ENCODE measurements around the gene ZDHHC24.

Gene ZDHHC24

DNA sequence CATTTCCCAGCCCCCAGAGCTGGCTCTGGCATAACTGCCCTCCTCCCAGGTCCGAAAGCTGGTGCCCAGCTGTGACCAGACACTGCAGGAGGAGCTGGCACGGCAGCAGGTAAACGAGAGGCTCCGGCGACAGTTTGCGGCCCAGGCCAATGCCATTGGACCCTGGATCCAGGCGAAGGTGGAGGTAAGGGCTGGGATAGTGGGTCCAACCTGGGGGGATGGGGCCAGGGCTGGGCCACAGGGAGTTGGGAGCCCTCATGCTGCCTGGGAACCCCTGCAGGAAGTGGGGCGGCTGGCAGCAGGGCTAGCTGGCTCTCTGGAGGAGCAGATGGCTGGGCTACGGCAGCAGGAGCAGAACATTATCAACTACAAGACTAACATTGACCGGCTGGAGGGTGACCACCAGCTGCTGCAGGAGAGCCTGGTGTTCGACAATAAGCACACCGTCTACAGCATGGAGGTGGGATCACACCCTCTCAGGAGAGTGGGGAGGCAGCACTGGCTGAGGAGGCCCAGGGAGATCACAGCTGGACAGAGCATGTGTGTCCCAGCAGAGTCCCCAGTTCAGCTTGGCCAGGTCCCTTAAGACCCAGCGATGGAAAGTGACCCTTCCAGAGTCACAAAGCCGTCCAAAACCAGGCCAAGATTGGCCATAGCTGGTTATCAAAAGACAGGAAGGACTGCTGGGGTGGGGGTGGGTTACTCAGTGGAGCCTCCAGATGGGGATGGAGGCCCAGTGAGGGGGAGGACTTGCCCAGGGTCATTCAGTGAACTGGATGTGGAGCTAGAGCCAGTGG, 15.5 kb upstream of the ZDHHC24 start:
- Mint-ChIP-seq H3K4me3 (no peak overlapping the region), H3K27me3 (peaks cover 37% of the 10 kb centered on the region), H3K36me3 (ENCODE audit: low read depth) (no peaks in the 10 kb centered on the region), H3K4me1 (ENCODE audit: low read depth) (peaks cover 5% of the 10 kb centered on the region), H3K27ac (no peak overlapping the region), H3K9me3 (no peaks in the 10 kb centered on the region)
- intact Hi-C loops (cut with micrococcal nuclease), result no loop called here

DNA sequence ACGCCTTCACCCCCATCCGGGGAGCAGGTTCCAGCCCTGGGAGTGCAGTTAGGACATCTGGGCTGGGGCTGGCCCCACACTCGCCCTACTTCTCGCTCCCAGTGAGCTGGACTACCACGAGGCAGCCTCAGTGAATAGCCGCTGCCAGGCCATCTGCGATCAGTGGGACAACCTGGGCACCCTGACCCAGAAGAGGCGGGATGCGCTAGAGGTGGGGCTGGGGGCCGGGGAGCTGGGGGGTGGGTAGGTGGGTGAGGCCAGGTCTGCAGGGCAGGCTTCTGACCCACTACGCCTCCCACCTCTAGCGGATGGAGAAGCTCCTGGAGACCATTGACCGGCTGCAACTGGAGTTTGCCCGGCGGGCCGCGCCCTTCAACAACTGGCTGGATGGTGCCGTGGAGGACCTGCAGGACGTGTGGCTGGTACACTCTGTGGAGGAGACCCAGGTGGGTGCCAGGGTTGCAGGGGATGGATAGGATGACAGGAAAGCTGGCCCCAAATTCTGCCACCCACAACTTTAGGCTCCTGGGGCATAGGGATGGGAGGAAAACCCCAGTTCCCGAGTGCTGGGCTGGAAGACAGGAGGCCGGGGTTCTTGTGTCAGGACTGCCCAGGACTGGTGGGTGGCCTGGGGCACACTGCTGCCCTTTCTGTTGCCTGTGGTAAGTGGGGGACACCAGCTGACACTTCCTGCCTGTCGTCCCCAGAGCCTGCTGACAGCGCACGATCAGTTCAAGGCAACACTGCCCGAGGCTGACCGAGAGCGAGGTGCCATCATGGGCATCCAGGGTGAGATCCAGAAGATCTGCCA, 14.2 kb upstream of the ZDHHC24 start:
- intact Hi-C loops (cut with micrococcal nuclease), result no loop called here

GRCh38 chr11:66559142-66559865, 13.5 kb upstream of the ZDHHC24 start:
- peaks cover 40% of the 10 kb centered on the region for H3K27me3 Mint-ChIP-seq
- intact Hi-C loops (cut with micrococcal nuclease), result no loop called here
- no peak overlapping the region for H3K4me3 Mint-ChIP-seq
- no peak overlapping the region for H3K27ac Mint-ChIP-seq
- H3K9me3 Mint-ChIP-seq, result no peaks in the 10 kb centered on the region
- H3K4me1 Mint-ChIP-seq (ENCODE audit: low read depth), result peaks cover 5% of the 10 kb centered on the region
- H3K36me3 Mint-ChIP-seq (ENCODE audit: low read depth), result no peaks in the 10 kb centered on the region

More for the DNA sequence above, 14.2 kb upstream of the ZDHHC24 start:
- Mint-ChIP-seq H3K36me3 (ENCODE audit: low read depth) (no peaks in the 10 kb centered on the region), H3K27me3 (peaks cover 40% of the 10 kb centered on the region), H3K4me3 (no peak overlapping the region), H3K9me3 (no peaks in the 10 kb centered on the region), H3K4me1 (ENCODE audit: low read depth) (peaks cover 5% of the 10 kb centered on the region), H3K27ac (no peak overlapping the region)

- Mint-ChIP-seq H3K4me3 (no peak overlapping the region), H3K4me1 (ENCODE audit: low read depth) (peaks cover 5% of the 10 kb centered on the region), H3K36me3 (ENCODE audit: low read depth) (no peaks in the 10 kb centered on the region), H3K27me3 (peaks cover 40% of the 10 kb centered on the region), H3K27ac (no peak overlapping the region), H3K9me3 (no peaks in the 10 kb centered on the region)
- intact Hi-C loops (cut with micrococcal nuclease), result no loop called here
Observed at GRCh38 chr11:66557733-66558326, 12.0 kb upstream of the ZDHHC24 start.

DNA sequence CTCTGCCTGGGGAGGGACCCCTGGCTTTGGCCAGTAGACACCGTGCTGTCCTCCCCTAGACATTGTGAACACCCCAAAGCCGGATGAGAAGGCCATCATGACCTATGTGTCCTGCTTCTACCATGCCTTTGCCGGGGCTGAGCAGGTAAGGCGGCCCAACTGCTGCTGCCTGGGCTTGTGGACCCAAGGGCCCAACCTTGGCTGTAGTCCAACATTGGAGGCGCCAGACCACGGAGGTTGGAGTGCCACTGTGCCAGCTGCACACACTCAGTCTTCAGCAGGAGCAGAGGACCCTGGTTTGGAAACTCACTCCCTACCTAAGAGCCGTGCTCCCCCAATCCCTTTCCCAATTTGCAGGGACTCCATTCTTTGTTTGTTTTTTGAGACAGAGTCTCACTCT, 10.2 kb upstream of the ZDHHC24 start:
- no peak overlapping the region for H3K27ac Mint-ChIP-seq
- H3K36me3 Mint-ChIP-seq (ENCODE audit: low read depth), result no peaks in the 10 kb centered on the region
- H3K9me3 Mint-ChIP-seq, result no peaks in the 10 kb centered on the region
- no peak overlapping the region for H3K4me3 Mint-ChIP-seq
- peaks cover 38% of the 10 kb centered on the region for H3K27me3 Mint-ChIP-seq
- peaks cover 5% of the 10 kb centered on the region for H3K4me1 Mint-ChIP-seq (ENCODE audit: low read depth)
- intact Hi-C loops (cut with micrococcal nuclease), result no loop called here

- Mint-ChIP-seq H3K27ac (no peak overlapping the region), H3K36me3 (ENCODE audit: low read depth) (no peaks in the 10 kb centered on the region), H3K27me3 (peaks cover 36% of the 10 kb centered on the region), H3K9me3 (no peaks in the 10 kb centered on the region), H3K4me1 (ENCODE audit: low read depth) (peaks cover 5% of the 10 kb centered on the region), H3K4me3 (no peak overlapping the region)
- intact Hi-C loops (cut with micrococcal nuclease), result no loop called here
Observed at GRCh38 chr11:66555416-66555815, 9.6 kb upstream of the ZDHHC24 start.

DNA sequence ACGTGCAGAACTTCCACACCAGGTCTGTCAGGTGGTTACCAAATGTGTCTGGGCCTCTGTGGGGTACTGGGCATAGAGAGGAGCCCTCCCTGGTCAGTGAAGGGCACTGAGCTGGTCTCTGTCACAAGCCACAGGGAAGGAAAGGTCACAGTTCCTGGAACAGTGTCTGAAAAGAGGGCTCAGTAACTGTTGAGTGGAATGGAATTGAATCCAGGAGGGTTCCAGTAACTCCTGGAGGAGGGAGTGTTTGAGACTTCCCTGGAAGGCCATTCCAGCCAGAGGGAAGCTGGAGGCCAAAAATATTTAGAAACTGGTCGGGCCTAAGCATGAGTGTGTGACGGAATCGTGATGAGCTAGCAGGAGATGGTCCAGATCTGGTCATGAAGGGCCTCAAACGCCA, 8.8 kb upstream of the ZDHHC24 start:
- no peak overlapping the region for H3K4me3 Mint-ChIP-seq
- H3K4me1 Mint-ChIP-seq (ENCODE audit: low read depth), result peaks cover 4% of the 10 kb centered on the region
- H3K27ac Mint-ChIP-seq, result no peak overlapping the region
- H3K27me3 Mint-ChIP-seq, result peaks cover 33% of the 10 kb centered on the region
- intact Hi-C loops (cut with micrococcal nuclease), result no loop called here
- H3K36me3 Mint-ChIP-seq (ENCODE audit: low read depth), result no peaks in the 10 kb centered on the region
- no peaks in the 10 kb centered on the region for H3K9me3 Mint-ChIP-seq

DNA sequence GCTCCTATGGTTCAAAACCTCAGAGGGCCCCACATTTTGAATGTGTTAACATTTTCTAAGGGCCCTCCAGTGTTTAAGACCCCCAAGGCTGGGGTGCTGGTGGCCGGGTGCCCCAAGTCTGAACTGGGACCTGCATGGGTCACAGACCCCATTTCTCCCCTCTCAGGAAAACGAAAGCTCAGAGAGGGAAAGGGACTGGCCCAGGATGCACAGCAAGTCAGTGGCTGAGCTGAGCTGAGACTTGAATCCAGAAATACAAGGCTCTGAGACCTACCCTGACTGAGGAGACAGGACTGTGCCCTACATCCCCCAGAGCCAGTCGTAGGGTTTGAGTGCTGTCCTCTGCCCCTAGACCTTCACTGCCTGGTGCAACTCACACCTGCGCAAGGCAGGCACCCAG, 5.0 kb upstream of the ZDHHC24 start:
- no peaks in the 10 kb centered on the region for H3K4me1 Mint-ChIP-seq (ENCODE audit: low read depth)
- no peak overlapping the region for H3K4me3 Mint-ChIP-seq
- no peaks in the 10 kb centered on the region for H3K9me3 Mint-ChIP-seq
- no peaks in the 10 kb centered on the region for H3K36me3 Mint-ChIP-seq (ENCODE audit: low read depth)
- peaks cover 40% of the 10 kb centered on the region for H3K27me3 Mint-ChIP-seq
- H3K27ac Mint-ChIP-seq, result no peak overlapping the region
- intact Hi-C loops (cut with micrococcal nuclease), result no loop called here

- intact Hi-C loops (cut with micrococcal nuclease), result no loop called here
- H3K27ac Mint-ChIP-seq, result no peak overlapping the region
Observed at GRCh38 chr11:66549696-66550095, 3.8 kb upstream of the ZDHHC24 start.

GRCh38 chr11:66548774-66549630, 3.2 kb upstream of the ZDHHC24 start:
- Mint-ChIP-seq H3K4me1 (ENCODE audit: low read depth) (peaks cover 12% of the 10 kb centered on the region), H3K27me3 (peaks cover 35% of the 10 kb centered on the region), H3K36me3 (ENCODE audit: low read depth) (no peaks in the 10 kb centered on the region), H3K27ac (no peak overlapping the region), H3K4me3 (no peak overlapping the region), H3K9me3 (no peaks in the 10 kb centered on the region)
- intact Hi-C loops (cut with micrococcal nuclease), result no loop called here

More at GRCh38 chr11:66549696-66550095, 3.8 kb upstream of the ZDHHC24 start:
- Mint-ChIP-seq H3K36me3 (ENCODE audit: low read depth) (no peaks in the 10 kb centered on the region), H3K4me1 (ENCODE audit: low read depth) (peaks cover 6% of the 10 kb centered on the region), H3K9me3 (no peaks in the 10 kb centered on the region), H3K4me3 (no peak overlapping the region), H3K27me3 (peaks cover 35% of the 10 kb centered on the region)

GRCh38 chr11:66548041-66548440, 2.2 kb upstream of the ZDHHC24 start:
- H3K4me3 Mint-ChIP-seq, result no peak overlapping the region
- H3K36me3 Mint-ChIP-seq (ENCODE audit: low read depth), result peaks cover 7% of the 10 kb centered on the region
- H3K4me1 Mint-ChIP-seq (ENCODE audit: low read depth), result peaks cover 22% of the 10 kb centered on the region
- peaks cover 35% of the 10 kb centered on the region for H3K27me3 Mint-ChIP-seq
- H3K9me3 Mint-ChIP-seq, result no peaks in the 10 kb centered on the region
- H3K27ac Mint-ChIP-seq, result no peak overlapping the region
- intact Hi-C loops (cut with micrococcal nuclease), result no loop called here

- H3K27ac Mint-ChIP-seq, result no peak overlapping the region
- peaks cover 35% of the 10 kb centered on the region for H3K27me3 Mint-ChIP-seq
- no peak overlapping the region for H3K4me3 Mint-ChIP-seq
- H3K4me1 Mint-ChIP-seq (ENCODE audit: low read depth), result peaks cover 26% of the 10 kb centered on the region
- intact Hi-C loops (cut with micrococcal nuclease), result no loop called here
- H3K9me3 Mint-ChIP-seq, result no peaks in the 10 kb centered on the region
- peaks cover 11% of the 10 kb centered on the region for H3K36me3 Mint-ChIP-seq (ENCODE audit: low read depth)
Observed at GRCh38 chr11:66547662-66548009, 1.8 kb upstream of the ZDHHC24 start.
